H1 (cell line): ENCODE results near the gene ADARB2. TPM values are rescaled to one million over a fixed set of nuclear protein-coding genes. Genes with fewer than 3 reads are reported as not detected.

Experiments
- CBX5 ChIP-seq: fragments of 300-800, 300-1000 bp; sonication (generic); IDR thresholded peaks from 2 replicates; pipeline ENCODE4 v1.7.1; 2016; ENCODE audit warnings: antibody characterized with exemption, low read length, low read depth
- CHD7 ChIP-seq: fragments of 300-600 bp; sonication (generic); IDR thresholded peaks from 2 replicates; pipeline ENCODE4 v1.7.1; 2012; ENCODE audit warnings: low read length, moderate library complexity, mild to moderate bottlenecking, inconsistent platforms; ENCODE audit not compliant: insufficient replicate concordance
- EZH2 ChIP-seq: fragments of 200-600 bp; sonication (generic); IDR thresholded peaks from 2 replicates; pipeline ENCODE4 v1.7.1; 2012; ENCODE audit warnings: low read depth, mild to moderate bottlenecking, moderate library complexity, low read length, inconsistent platforms; ENCODE audit not compliant: severe bottlenecking
- MAX ChIP-seq: IDR thresholded peaks from 2 replicates; pipeline ENCODE4 v1.6.1; 2012; ENCODE audit warnings: inconsistent platforms
- NRF1 ChIP-seq: IDR thresholded peaks from 2 replicates; pipeline ENCODE4 v1.6.1; 2011; ENCODE audit warnings: mild to moderate bottlenecking, low read depth, low read length, improper control_type of control experiment
- PHF8 ChIP-seq: fragments of 200-600 bp; sonication (generic); conservative IDR thresholded peaks from 2 replicates; pipeline ENCODE4 v1.7.1; 2012; ENCODE audit warnings: low read depth, mild to moderate bottlenecking, inconsistent platforms, low read length, moderate library complexity
- RXRA ChIP-seq: IDR thresholded peaks from 2 replicates; pipeline ENCODE4 v1.6.1; 2011; ENCODE audit warnings: low read depth, mild to moderate bottlenecking, low read length, moderate library complexity; ENCODE audit not compliant: insufficient read depth
- SP2 ChIP-seq: IDR thresholded peaks from 2 replicates; pipeline ENCODE4 v1.6.1; 2012; ENCODE audit warnings: mild to moderate bottlenecking, low read length, inconsistent platforms
- TBP ChIP-seq: IDR thresholded peaks from 2 replicates; pipeline ENCODE4 v1.6.1; 2011; ENCODE audit warnings: low read depth, low read length, improper control_type of control experiment
- TCF12 ChIP-seq: IDR thresholded peaks from 2 replicates; pipeline ENCODE4 v1.6.1; 2011; ENCODE audit warnings: low read depth, mild to moderate bottlenecking, low read length
- polyA plus RNA-seq, 7 experiments: library from polyadenylated mRNA; depleted of rRNA in 3 of 7; stranded (reverse) in 5 of 7; unstranded in 2 of 7; fragments of >200 nt in 5 of 7; fragments of 200-250 nt in 2 of 7; gene quantifications; 1 replicate in 5 of 7; 2 replicates in 1 of 7; 4 replicates in 1 of 7; pipeline versions ENCODE4 v1.2.1 to v1.2.3, GENCODE V29; 2011 to 2013; ENCODE audit warnings: missing spikeins in 2 of 7, mixed read lengths in 2 of 7
- total RNA-seq: library from RNA; stranded (reverse); fragmentation: NEBNext Ultra II Directional; extraction: Animal tissue kit (Norgen Biotek cat#: 25700); gene quantifications from 2 replicates; pipeline ENCODE4 v1.2.1, GENCODE V29; 2021

Gene ADARB2
- total and polyA plus RNA-seq, 2 of the 8 experiments (the other 6 are each of a cell fraction or from before 2014, with no cell fraction given): 2.2 to 2.8 TPM

GRCh38 chr10:1359626-1359955 is 377.7 kb downstream of the ADARB2 start (continued):
- no peak for TF ChIP-seq CHD7
- no peak for TF ChIP-seq EZH2
- no peak for TF ChIP-seq PHF8
- no peak for TF ChIP-seq NRF1
- no peak for TF ChIP-seq TCF12
- TF ChIP-seq SP2: no peak
- TF ChIP-seq MAX: no peak
- TF ChIP-seq CBX5: no peak
- TF ChIP-seq RXRA: no peak
- no peak for TF ChIP-seq TBP
